OCI-LY3 (cell line): ENCODE data around the gene PTN.
"Not testable (repeated sequence)": the region's sequence is repeated elsewhere in the genome, so short reads cannot be mapped to it uniquely, and the experiment has no call there.

Experiments used
- H2AFZ ChIP-seq: fragments of 200-600, 300-600 bp; shearing (Covaris generic); 2 replicates; pipeline ENCODE4 v1.6.0; 2014; ENCODE audit warnings: antibody characterized with exemption, low read depth, low read length
- H3K27ac ChIP-seq: fragments of 200-600, 300-600 bp; sonication (generic); 2 replicates; pipeline ENCODE4 v1.5.1; 2014; ENCODE audit warnings: mild to moderate bottlenecking, low read length, moderate library complexity, mixed read lengths
- H3K27me3 ChIP-seq: fragments of 200-600, 300-600 bp; sonication (generic); 2 replicates; pipeline ENCODE4 v1.6.1; 2014; ENCODE audit warnings: low read depth, low read length, mixed read lengths
- H3K36me3 ChIP-seq: fragments of 200-600, 300-600 bp; sonication (generic); replicated peaks from 2 replicates; pipeline ENCODE3; 2014; ENCODE audit warnings: low read depth, low read length, mixed read lengths
- H3K4me1 ChIP-seq: fragments of 300-600, 200-600 bp; sonication (generic); 2 replicates; pipeline ENCODE4 v1.6.1; 2014; ENCODE audit warnings: low read length, mixed read lengths
- H3K4me2 ChIP-seq: fragments of 200-600, 300-600 bp; sonication (generic); 2 replicates; pipeline ENCODE4 v1.6.1; 2014; ENCODE audit warnings: low read length, mixed read lengths
- H3K4me3 ChIP-seq: fragments of 300-600, 200-600 bp; sonication (generic); 2 replicates; pipeline ENCODE4 v1.5.1; 2014; ENCODE audit warnings: antibody characterized with exemption, mild to moderate bottlenecking, low read length, moderate library complexity
- H3K79me2 ChIP-seq: fragments of 300-600, 200-600 bp; shearing (Covaris generic); 2 replicates; pipeline ENCODE4 v1.6.1; 2014; ENCODE audit warnings: mild to moderate bottlenecking, low read length, mixed read lengths
- H3K9ac ChIP-seq: fragments of 300-600, 200-600 bp; shearing (Covaris generic); 2 replicates; pipeline ENCODE4 v1.6.0; 2014; ENCODE audit warnings: mild to moderate bottlenecking, low read length, moderate library complexity
- H3K9me3 ChIP-seq: fragments of 200-600, 300-600 bp; shearing (Covaris generic); 2 replicates; pipeline ENCODE4 v1.6.1; 2014; ENCODE audit warnings: low read length, mixed read lengths; ENCODE audit not compliant: insufficient read depth
- H4K20me1 ChIP-seq: fragments of 200-600, 300-600 bp; sonication (generic); 2 replicates; pipeline ENCODE4 v1.6.1; 2016; ENCODE audit warnings: low read length, mixed read lengths; ENCODE audit not compliant: insufficient read depth
- CTCF ChIP-seq: fragments of 200-600, 300-600 bp; sonication (generic); IDR thresholded peaks from 2 replicates; pipeline ENCODE4 v1.5.1; 2014; ENCODE audit warnings: antibody characterized with exemption, low read length, low read depth
- EZH2phosphoT487 ChIP-seq: fragments of 200-600 bp; shearing (Covaris generic); IDR thresholded peaks from 2 replicates; pipeline ENCODE4 v1.6.1; 2018; ENCODE audit warnings: antibody characterized with exemption, mixed run types, low read depth

Gene PTN

GRCh38 chr7:137195996-137196395, 147.5 kb downstream of the PTN start:
- Histone ChIP-seq H3K27ac (no peak overlapping the region), H3K9me3 (no peaks in the 10 kb centered on the region), H2AFZ (no peak overlapping the region)

GRCh38 chr7:137181619-137182018, 161.9 kb downstream of the PTN start:
- H3K79me2 ChIP-seq, H3K27me3 ChIP-seq, H3K9ac ChIP-seq, H3K4me2 ChIP-seq, H3K4me1 ChIP-seq, H3K9me3 ChIP-seq, H3K36me3 ChIP-seq, H3K27ac ChIP-seq, H3K4me3 ChIP-seq, H4K20me1 ChIP-seq, H2AFZ ChIP-seq: not testable (repeated sequence)

More at GRCh38 chr7:137195996-137196395, 147.5 kb downstream of the PTN start:
- H3K4me3 ChIP-seq = no peak overlapping the region
- no peaks in the 10 kb centered on the region for H4K20me1 ChIP-seq
- no peaks in the 10 kb centered on the region for H3K4me1 ChIP-seq
- TF ChIP-seq CTCF (no peak), EZH2phosphoT487 (no peak)
- H3K4me2 ChIP-seq = no peak overlapping the region
- H3K9ac ChIP-seq = no peak overlapping the region
- no peaks in the 10 kb centered on the region for H3K79me2 ChIP-seq
- no peaks in the 10 kb centered on the region for H3K27me3 ChIP-seq
- no peaks in the 10 kb centered on the region for H3K36me3 ChIP-seq
